Cortex of kidney (tissue), 1 donor: ENCODE results near the gene RGS19.

ENCODE experiments used
- DNase-seq: peaks from one replicate; lab custom pipeline; 2025; lab: John Stamatoyannopoulos, UW

Gene RGS19

GRCh38 chr20:64063389-64064144, 15.8 kb downstream of the RGS19 start:
- no peak for DNase-seq

- peak; percentile 43 for DNase-seq
Measured at GRCh38 chr20:64062596-64063388, 16.5 kb downstream of the RGS19 start, which contains the start of gene TCEA2. TSS of gene TCEA2 (plus strand) at chr20:64063198. CDS start at chr20:64063313, 115 bp downstream.

GRCh38 chr20:64062276-64062595, 17.1 kb downstream of the RGS19 start:
- no peak for DNase-seq

GRCh38 chr20:64058536-64058935, 20.8 kb downstream of the RGS19 start:
- DNase-seq = no peak

- DNase-seq = no peak
Measured at GRCh38 chr20:64057628-64058498, 21.5 kb downstream of the RGS19 start.

- no peak for DNase-seq
Measured at GRCh38 chr20:64056889-64057627, 22.3 kb downstream of the RGS19 start.

GRCh38 chr20:64056639-64056888, 22.8 kb downstream of the RGS19 start:
- no peak for DNase-seq

- no peak for DNase-seq
Measured at GRCh38 chr20:64055893-64056638, 23.3 kb downstream of the RGS19 start.

GRCh38 chr20:64055396-64055892, 23.9 kb downstream of the RGS19 start:
- no peak for DNase-seq

- no peak for DNase-seq
Measured at GRCh38 chr20:64053841-64054661, 25.3 kb downstream of the RGS19 start.

- no peak for DNase-seq
Measured at GRCh38 chr20:64052987-64053840, 26.1 kb downstream of the RGS19 start.

- DNase-seq = no peak
Measured at GRCh38 chr20:64052326-64052722, 27.0 kb downstream of the RGS19 start.

GRCh38 chr20:64051561-64052325, 27.6 kb downstream of the RGS19 start:
- no peak for DNase-seq

- DNase-seq = no peak
Measured at GRCh38 chr20:64051033-64051452, 28.3 kb downstream of the RGS19 start.

- DNase-seq = no peak
Measured at GRCh38 chr20:64050261-64051032, 28.9 kb downstream of the RGS19 start.

GRCh38 chr20:64049878-64050260, 29.4 kb downstream of the RGS19 start:
- DNase-seq = no peak

GRCh38 chr20:64049060-64049877, 30.0 kb downstream of the RGS19 start, which contains the start of gene SOX18:
TSS of gene SOX18 (minus strand) at chr20:64049639. CDS start at chr20:64049516, 123 bp downstream.
- DNase-seq = no peak
